Stomach (tissue), 19 donors: ENCODE data around the gene TRPM1. TPM values are rescaled to one million over a fixed set of nuclear protein-coding genes. Genes with fewer than 3 reads are reported as not detected.
A peak's percentile ranks its signal among the peaks of the same experiment; 100 is the strongest.

ENCODE experiments used
- DNase-seq, 2 donors: peaks; one replicate each; pipeline versions ENCODE4 v3.0.0 to v3.0.0-alpha.2; 2013 to 2019
- H3K27ac ChIP-seq, 5 donors: fragments of 200-600 bp in 4 of 5; sonication (generic) in 4 of 5; one replicate each; pipeline ENCODE4 v1.5.1; 2013 to 2019; ENCODE audit warnings: mild to moderate bottlenecking in 1 of 5, moderate library complexity in 1 of 5
- H3K27me3 ChIP-seq, 3 donors: fragments of 200-600 bp; sonication (generic); one replicate each; pipeline ENCODE4 v1.5.1; 2017 to 2019; ENCODE audit warnings: mixed run types in 1 of 3
- H3K36me3 ChIP-seq, 4 donors: fragments of 200-600 bp; sonication (generic); 1 replicate in 3 of 4; 2 replicates in 1 of 4; pipeline ENCODE4 v1.5.1; 2016 to 2019
- H3K4me1 ChIP-seq, 4 donors: fragments of 200-600 bp; sonication (generic); one replicate each; pipeline ENCODE4 v1.5.1; 2016 to 2019
- H3K4me3 ChIP-seq, 4 donors: fragments of 200-600 bp; sonication (generic) in 3 of 4; one replicate each; pipeline ENCODE4 v1.5.1; 2016 to 2019; ENCODE audit warnings: mild to moderate bottlenecking in 1 of 4
- H3K9me3 ChIP-seq, 4 donors: fragments of 200-600 bp; sonication (generic); one replicate each; pipeline ENCODE4 v1.5.1; 2016 to 2019
- EP300 ChIP-seq: sonication (generic); formaldehyde crosslinking; IDR thresholded peaks from one replicate; pipeline ENCODE4 v1.6.1; 2017; ENCODE audit warnings: antibody characterized with exemption
- POLR2A ChIP-seq, 4 donors: fragments of 450-650 bp; IDR thresholded peaks; one replicate each; pipeline ENCODE4 v1.6.1; 2016; ENCODE audit warnings: antibody characterized with exemption in 4 of 4, control low read depth in 2 of 4, mild to moderate bottlenecking in 1 of 4, moderate library complexity in 1 of 4
- POLR2AphosphoS5 ChIP-seq, 3 donors: sonication (generic); formaldehyde crosslinking; IDR thresholded peaks; one replicate each; pipeline ENCODE4 v1.6.1; 2016; ENCODE audit warnings: antibody characterized with exemption in 3 of 3
- WGBS, 5 donors: extraction: QIAGEN DNeasy Blood & Tissue Kit in 3 of 5; methylation state at CpG; one replicate each; pipeline versions ENCODE4 v1.1.5 to v1.1.7; 2013 to 2018; 5-methylcytosine and 5-hydroxymethylcytosine counted together
- intact Hi-C: fragments of 100-400 bp; cut with DNase I; formaldehyde crosslinking; loops from one replicate; pipeline ENCODE4 v1.15.1; 2023; ENCODE audit warnings: low total_unique reads
- long read RNA-seq, 10 donors: transcript quantifications; one replicate each; lab custom pipeline, GENCODE V29; 2026
- polyA plus RNA-seq, 3 donors: library from polyadenylated mRNA; stranded (reverse); fragments of 200-250 nt; gene quantifications; one replicate each; pipeline ENCODE4 v1.2.3, GENCODE V29; 2013
- total RNA-seq, 5 donors: library from RNA; depleted of rRNA; stranded (reverse); fragments of >200 nt; gene quantifications; one replicate each; pipeline versions ENCODE4 v1.1.0 to v1.2.3, GENCODE V29; 2014 to 2016
- TF ChIP-seq, protein P1 (sequence below), 7 experiments: fragments of 450-650 bp in 4 of 7; fragments of 200-600 bp in 3 of 7; sonication (generic) in 3 of 7; IDR thresholded peaks; one replicate each; pipeline ENCODE4 v1.5.1; 2016 to 2019; ENCODE audit warnings: antibody characterized with exemption in 7 of 7, control low read depth in 2 of 7, mild to moderate bottlenecking in 1 of 7
- donor health status: healthy with polysubstance abuse.
- donor health status: Bipolar disorder and iron deficiency.
- donor health status: healthy.

The TRPM1 gene
- total RNA-seq (not detected), polyA plus RNA-seq (under 1 TPM in 1 of 3 donors, not detected in 2; 0.15 TPM)
- long read RNA-seq, donor 1, result 0 reads
- long read RNA-seq, donor 2, result 0 reads
- long read RNA-seq, donor 3, result 0 reads
- long read RNA-seq, donor 4, result 0 reads
- long read RNA-seq, donor 5, result 0 reads
- long read RNA-seq, donor 6, result 0 reads
- long read RNA-seq, donor 7, result 0 reads
- long read RNA-seq, donor 8, result 0 reads
- long read RNA-seq, donor 9, result 0 reads
- long read RNA-seq, donor 10, result 0 reads

DNA sequence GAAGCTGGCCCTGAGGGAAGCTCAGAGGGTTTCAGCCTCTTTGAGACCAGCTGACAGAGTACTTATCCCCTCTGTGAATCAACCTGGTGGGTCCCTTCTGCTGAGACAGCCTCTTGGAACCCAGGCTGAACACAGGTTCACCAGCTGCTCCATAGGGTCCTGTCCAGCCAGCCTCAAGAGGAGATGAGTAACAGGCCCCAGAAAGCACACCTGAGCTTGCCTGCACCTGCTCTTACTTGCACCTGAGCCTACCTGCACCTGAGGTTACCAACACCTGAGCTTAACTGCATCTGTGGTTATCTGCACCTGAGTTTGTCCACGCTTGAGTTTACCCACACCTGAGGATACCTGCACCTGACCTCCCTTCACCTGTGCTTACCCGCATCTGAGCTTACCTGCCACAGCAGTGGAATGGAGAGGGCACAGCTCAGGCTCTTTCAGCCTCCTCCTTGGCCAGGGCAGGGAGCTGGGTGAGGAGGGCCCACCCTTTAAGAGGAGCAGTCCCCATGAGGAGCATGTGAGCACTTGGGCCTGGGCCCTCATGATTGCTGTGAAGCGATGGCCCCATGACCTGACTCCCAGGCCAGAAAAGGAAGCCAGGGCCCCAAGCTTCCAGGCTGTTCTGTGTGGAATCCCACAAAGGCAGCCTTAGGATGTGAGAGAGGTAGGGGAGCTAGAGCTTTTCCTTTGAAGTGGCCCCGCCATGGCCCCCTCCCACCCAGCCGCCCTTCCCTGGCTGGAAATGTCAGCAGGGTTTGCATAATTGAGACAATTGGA, at the start of gene TRPM1:
Gene TRPM1, minus strand, starts transcription at position 464 of the 777 bp plus-strand sequence. CDS start 20,370 bp downstream, outside the sequence.
- no peak for TF ChIP-seq EP300
- TF ChIP-seq POLR2AphosphoS5 (IDR thresholded peaks at IDR 0.05), result no peak
- TF ChIP-seq POLR2A (IDR thresholded peaks at IDR 0.05), result no peak
- TF ChIP-seq, protein P1, sequence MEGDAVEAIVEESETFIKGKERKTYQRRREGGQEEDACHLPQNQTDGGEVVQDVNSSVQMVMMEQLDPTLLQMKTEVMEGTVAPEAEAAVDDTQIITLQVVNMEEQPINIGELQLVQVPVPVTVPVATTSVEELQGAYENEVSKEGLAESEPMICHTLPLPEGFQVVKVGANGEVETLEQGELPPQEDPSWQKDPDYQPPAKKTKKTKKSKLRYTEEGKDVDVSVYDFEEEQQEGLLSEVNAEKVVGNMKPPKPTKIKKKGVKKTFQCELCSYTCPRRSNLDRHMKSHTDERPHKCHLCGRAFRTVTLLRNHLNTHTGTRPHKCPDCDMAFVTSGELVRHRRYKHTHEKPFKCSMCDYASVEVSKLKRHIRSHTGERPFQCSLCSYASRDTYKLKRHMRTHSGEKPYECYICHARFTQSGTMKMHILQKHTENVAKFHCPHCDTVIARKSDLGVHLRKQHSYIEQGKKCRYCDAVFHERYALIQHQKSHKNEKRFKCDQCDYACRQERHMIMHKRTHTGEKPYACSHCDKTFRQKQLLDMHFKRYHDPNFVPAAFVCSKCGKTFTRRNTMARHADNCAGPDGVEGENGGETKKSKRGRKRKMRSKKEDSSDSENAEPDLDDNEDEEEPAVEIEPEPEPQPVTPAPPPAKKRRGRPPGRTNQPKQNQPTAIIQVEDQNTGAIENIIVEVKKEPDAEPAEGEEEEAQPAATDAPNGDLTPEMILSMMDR (IDR thresholded peaks at IDR 0.05), result no peak
- no peak for DNase-seq
- Histone ChIP-seq H3K4me1 (peaks cover 0 to 5% (median 4%) of the 10 kb centered on the region in 4 donors), H3K27ac (no peak within 1 kb of the TSS), H3K27me3 (no peaks in the 10 kb centered on the region), H3K4me3 (no peak within 1 kb of the TSS), H3K9me3 (no peaks in the 10 kb centered on the region), H3K36me3 (no peaks in the 10 kb centered on the region)
- 70 to 91% (median 88%) methylated on average over 5 of the region's 5 CpGs for WGBS, 5 donors
- intact Hi-C loops, result no loop called here

DNA sequence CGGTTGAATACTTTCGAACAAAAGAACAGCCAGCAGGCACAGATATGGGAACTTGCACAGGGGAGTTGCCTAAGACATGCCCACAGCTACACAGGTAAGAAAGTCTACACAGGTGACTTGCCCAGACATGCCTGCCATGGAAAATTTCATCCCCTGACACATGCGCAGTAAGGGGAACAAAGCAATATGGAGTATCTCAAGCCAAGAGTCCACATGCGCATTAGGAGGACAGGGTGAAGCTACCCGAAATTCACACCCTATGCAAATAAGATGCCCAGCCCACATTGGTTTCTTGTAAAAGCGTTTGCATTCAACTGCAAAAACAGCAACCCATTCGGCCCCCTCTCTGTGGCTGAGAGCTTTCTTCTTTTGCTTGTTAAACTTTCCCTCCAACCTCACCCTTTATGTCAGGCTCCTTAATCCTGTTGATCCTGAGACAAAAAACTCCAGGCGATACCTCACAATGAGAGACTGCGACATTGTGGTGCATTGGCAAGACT, 49.3 kb upstream of the TRPM1 start:
- intact Hi-C loops, result no loop called here
- H3K27ac ChIP-seq, result no peak overlapping the region
- H3K4me3 ChIP-seq, result no peak overlapping the region
- no peaks in the 10 kb centered on the region for H3K9me3 ChIP-seq
- H3K4me1 ChIP-seq, result no peaks in the 10 kb centered on the region
- DNase-seq, result peak in 1 of 2 donors; percentile 28
- TF ChIP-seq, protein P1 (IDR thresholded peaks at IDR 0.05), result no peak
- TF ChIP-seq POLR2AphosphoS5 (IDR thresholded peaks at IDR 0.05), result no peak
- H3K36me3 ChIP-seq, result no peaks in the 10 kb centered on the region
- peaks cover 0 to 12% (median 0%) of the 10 kb centered on the region in 3 donors for H3K27me3 ChIP-seq
- WGBS, 5 donors, result 81 to 86% (median 84%) methylated on average over 9 of the region's 9 CpGs

DNA sequence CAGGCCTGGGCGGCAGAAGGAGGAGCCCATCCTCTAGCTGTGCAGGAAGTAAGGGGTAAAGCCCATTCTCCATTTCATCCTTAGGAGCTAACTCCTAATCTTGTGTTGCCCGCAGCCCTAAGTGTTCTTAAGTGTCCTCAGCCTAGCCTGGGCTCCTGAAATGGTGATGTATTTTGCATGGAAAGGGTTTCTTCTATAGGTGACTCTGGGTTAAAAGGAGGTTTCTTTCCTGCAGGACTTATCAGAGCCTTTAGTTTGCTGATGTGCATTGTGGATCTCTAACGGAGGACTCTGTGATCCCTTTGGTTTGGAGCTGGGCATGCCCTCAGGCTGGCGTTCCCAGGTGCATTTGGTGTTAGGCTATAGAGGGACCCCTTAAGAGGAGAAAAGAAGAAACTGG, 48.5 kb upstream of the TRPM1 start:
- no peaks in the 10 kb centered on the region for H3K4me1 ChIP-seq
- TF ChIP-seq EP300 (no peak), POLR2A (IDR thresholded peaks at IDR 0.05) (no peak), POLR2AphosphoS5 (IDR thresholded peaks at IDR 0.05) (no peak)
- TF ChIP-seq, protein P1 (IDR thresholded peaks at IDR 0.05), result no peak
- H3K9me3 ChIP-seq, result no peaks in the 10 kb centered on the region
- H3K4me3 ChIP-seq, result no peak overlapping the region
- no peak overlapping the region for H3K27ac ChIP-seq
- 89 to 97% (median 92%) methylated on average over 4 of the region's 4 CpGs for WGBS, 5 donors
- intact Hi-C loops, result no loop called here
- DNase-seq, result no peak
- H3K27me3 ChIP-seq, result peaks cover 0 to 12% (median 0%) of the 10 kb centered on the region in 3 donors
- no peaks in the 10 kb centered on the region for H3K36me3 ChIP-seq

DNA sequence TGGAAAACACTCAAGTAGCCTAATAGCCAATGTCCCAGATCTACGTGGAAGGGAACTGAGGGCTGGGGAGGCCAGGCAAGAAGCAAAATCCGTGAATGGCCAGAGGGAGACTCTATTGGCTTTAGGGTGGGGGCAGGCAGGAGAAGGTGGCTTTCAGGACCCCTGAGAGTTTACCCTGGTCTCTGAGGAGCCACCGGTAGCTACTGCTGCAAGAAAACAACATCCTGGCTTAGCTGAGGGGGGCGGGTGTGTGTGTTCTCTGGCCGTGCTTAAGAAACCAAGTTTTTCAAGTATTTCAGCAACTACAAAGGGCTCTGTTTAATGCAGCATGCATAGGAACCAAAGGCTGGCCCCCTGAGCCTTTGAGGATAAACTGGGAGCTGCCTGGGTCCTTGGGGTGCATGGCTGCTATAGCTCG, 47.6 kb upstream of the TRPM1 start:
- WGBS, 5 donors, result 49 to 59% (median 55%) methylated on average over 6 of the region's 6 CpGs

More for the DNA sequence above, 47.6 kb upstream of the TRPM1 start:
- Histone ChIP-seq H3K4me3 (no peak overlapping the region), H3K9me3 (no peaks in the 10 kb centered on the region), H3K27ac (no peak overlapping the region), H3K4me1 (no peaks in the 10 kb centered on the region), H3K36me3 (no peaks in the 10 kb centered on the region), H3K27me3 (peaks cover 0 to 12% (median 0%) of the 10 kb centered on the region in 3 donors)
- no peak for DNase-seq
- intact Hi-C loops, result no loop called here
- TF ChIP-seq, protein P1 (IDR thresholded peaks at IDR 0.05), result no peak
- TF ChIP-seq POLR2A (IDR thresholded peaks at IDR 0.05) (no peak), POLR2AphosphoS5 (IDR thresholded peaks at IDR 0.05) (no peak), EP300 (no peak)
